IgD-negative memory B cell (primary cell): ENCODE measurements around the gene LPIN2. TPM values are rescaled to one million over a fixed set of nuclear protein-coding genes. Genes with fewer than 3 reads are reported as not detected.

Source experiments
- H3K27ac Mint-ChIP-seq, 3 donors: one replicate each; pipeline ENCODE4 v1.8.0; 2020 to 2022; ENCODE audit warnings: mild to moderate bottlenecking in 3 of 3, mixed read lengths in 3 of 3, moderate library complexity in 1 of 3
- H3K27me3 Mint-ChIP-seq: one replicate; pipeline ENCODE4 v1.8.0; 2021; ENCODE audit warnings: mixed read lengths
- H3K36me3 Mint-ChIP-seq: one replicate; pipeline ENCODE4 v1.8.0; 2020; ENCODE audit warnings: mild to moderate bottlenecking, mixed read lengths
- H3K4me1 Mint-ChIP-seq, 3 donors: one replicate each; pipeline ENCODE4 v1.8.0; 2020 to 2022; ENCODE audit warnings: mixed read lengths in 3 of 3, mild to moderate bottlenecking in 1 of 3
- H3K4me3 Mint-ChIP-seq, 4 donors: one replicate each; pipeline ENCODE4 v1.8.0; 2020 to 2022; ENCODE audit warnings: mild to moderate bottlenecking in 4 of 4, mixed read lengths in 4 of 4, moderate library complexity in 3 of 4
- H3K9me3 Mint-ChIP-seq, 3 donors: one replicate each; pipeline ENCODE4 v1.8.0; 2020 to 2021; ENCODE audit warnings: mixed read lengths in 3 of 3, mild to moderate bottlenecking in 1 of 3
- polyA plus RNA-seq: library from polyadenylated mRNA; unstranded; fragments of 300-500 nt; fragmentation: Illumina TruSeq; gene quantifications from one replicate; pipeline ENCODE4 v1.2.3, GENCODE V29; 2021

LPIN2 gene
- 8.8 TPM for polyA plus RNA-seq

- H3K4me1 Mint-ChIP-seq: peaks cover 40 to 52% (median 51%) of the 10 kb centered on the region in 3 donors
- H3K27me3 Mint-ChIP-seq: no peaks in the 10 kb centered on the region
- peaks cover 2% of the 10 kb centered on the region for H3K36me3 Mint-ChIP-seq
- peak within 1 kb of the TSS; percentile 95 to 96 (median 96) for H3K27ac Mint-ChIP-seq
- peak within 1 kb of the TSS; percentile 93 to 100 (median 96) for H3K4me3 Mint-ChIP-seq
- no peaks in the 10 kb centered on the region for H3K9me3 Mint-ChIP-seq
These were observed at the start of gene LPIN2 for GRCh38 chr18:3013024-3013804. Gene LPIN2, minus strand, starts transcription at chr18:3013144. Its CDS starts 52,304 bp downstream, at chr18:2960840.

GRCh38 chr18:3061581-3062312, 48.8 kb upstream of the LPIN2 start:
- peak overlapping the region; percentile 61 to 97 (median 89) for H3K27ac Mint-ChIP-seq
- H3K36me3 Mint-ChIP-seq: no peaks in the 10 kb centered on the region
- H3K9me3 Mint-ChIP-seq: no peaks in the 10 kb centered on the region
- H3K4me3 Mint-ChIP-seq: peak overlapping the region in 3 of 4 donors; percentile 33 to 72 (median 47)
- peaks cover 25 to 27% (median 27%) of the 10 kb centered on the region in 3 donors for H3K4me1 Mint-ChIP-seq
- H3K27me3 Mint-ChIP-seq: no peaks in the 10 kb centered on the region

GRCh38 chr18:3060667-3061580, 48.0 kb upstream of the LPIN2 start:
- Mint-ChIP-seq H3K36me3 (no peaks in the 10 kb centered on the region), H3K27me3 (no peaks in the 10 kb centered on the region), H3K9me3 (no peaks in the 10 kb centered on the region), H3K4me1 (peaks cover 25 to 27% (median 27%) of the 10 kb centered on the region in 3 donors), H3K4me3 (peak overlapping the region; percentile 30 to 72 (median 40)), H3K27ac (peak overlapping the region; percentile 61 to 97 (median 89))

GRCh38 chr18:3059272-3059671, 46.3 kb upstream of the LPIN2 start:
- Mint-ChIP-seq H3K4me3 (no peak overlapping the region), H3K27ac (peak overlapping the region in 2 of 3 donors; percentile 5 to 97), H3K4me1 (peaks cover 25 to 27% (median 27%) of the 10 kb centered on the region in 3 donors)

GRCh38 chr18:3058328-3059191, 45.6 kb upstream of the LPIN2 start:
- H3K27ac Mint-ChIP-seq: peak overlapping the region in 2 of 3 donors; percentile 11 to 41
- H3K4me1 Mint-ChIP-seq: peaks cover 25 to 27% (median 27%) of the 10 kb centered on the region in 3 donors
- peaks cover 5% of the 10 kb centered on the region for H3K27me3 Mint-ChIP-seq
- H3K9me3 Mint-ChIP-seq: peaks cover 0 to 3% (median under 1%) of the 10 kb centered on the region in 3 donors
- H3K36me3 Mint-ChIP-seq: no peaks in the 10 kb centered on the region
- no peak overlapping the region for H3K4me3 Mint-ChIP-seq

More at GRCh38 chr18:3059272-3059671, 46.3 kb upstream of the LPIN2 start:
- no peaks in the 10 kb centered on the region for H3K36me3 Mint-ChIP-seq
- peaks cover 0 to under 1% (median 0%) of the 10 kb centered on the region in 3 donors for H3K9me3 Mint-ChIP-seq
- peaks cover 2% of the 10 kb centered on the region for H3K27me3 Mint-ChIP-seq

- H3K36me3 Mint-ChIP-seq: peaks cover 2% of the 10 kb centered on the region
- peaks cover 12% of the 10 kb centered on the region for H3K27me3 Mint-ChIP-seq
- no peak overlapping the region for H3K4me3 Mint-ChIP-seq
- peak overlapping the region in 2 of 3 donors; percentile 59 to 88 for H3K27ac Mint-ChIP-seq
- peaks cover 0 to 6% (median 5%) of the 10 kb centered on the region in 3 donors for H3K9me3 Mint-ChIP-seq
- H3K4me1 Mint-ChIP-seq: peaks cover 21 to 24% (median 23%) of the 10 kb centered on the region in 3 donors
These were observed 44.6 kb upstream of the LPIN2 start for GRCh38 chr18:3057526-3057925.

GRCh38 chr18:3056311-3056710, 43.4 kb upstream of the LPIN2 start:
- H3K27me3 Mint-ChIP-seq: peaks cover 12% of the 10 kb centered on the region
- no peak overlapping the region for H3K27ac Mint-ChIP-seq
- no peak overlapping the region for H3K4me3 Mint-ChIP-seq
- peaks cover 0 to 6% (median 5%) of the 10 kb centered on the region in 3 donors for H3K9me3 Mint-ChIP-seq
- H3K4me1 Mint-ChIP-seq: peaks cover 12 to 17% (median 16%) of the 10 kb centered on the region in 3 donors
- H3K36me3 Mint-ChIP-seq: peaks cover 2% of the 10 kb centered on the region

GRCh38 chr18:3055816-3056215, 42.9 kb upstream of the LPIN2 start:
- H3K27ac Mint-ChIP-seq: no peak overlapping the region
- H3K36me3 Mint-ChIP-seq: peaks cover 2% of the 10 kb centered on the region
- no peak overlapping the region for H3K4me3 Mint-ChIP-seq
- H3K27me3 Mint-ChIP-seq: peaks cover 12% of the 10 kb centered on the region
- peaks cover 8 to 12% (median 12%) of the 10 kb centered on the region in 3 donors for H3K4me1 Mint-ChIP-seq
- peaks cover 0 to 6% (median 5%) of the 10 kb centered on the region in 3 donors for H3K9me3 Mint-ChIP-seq

- peaks cover 2% of the 10 kb centered on the region for H3K36me3 Mint-ChIP-seq
- peaks cover 5 to 7% (median 6%) of the 10 kb centered on the region in 3 donors for H3K4me1 Mint-ChIP-seq
- H3K27ac Mint-ChIP-seq: no peak overlapping the region
- peaks cover 0 to 6% (median 5%) of the 10 kb centered on the region in 3 donors for H3K9me3 Mint-ChIP-seq
- peaks cover 12% of the 10 kb centered on the region for H3K27me3 Mint-ChIP-seq
- H3K4me3 Mint-ChIP-seq: no peak overlapping the region
These were observed 42.3 kb upstream of the LPIN2 start for GRCh38 chr18:3055186-3055728.

GRCh38 chr18:3054780-3055179, 41.8 kb upstream of the LPIN2 start:
- Mint-ChIP-seq H3K4me1 (peaks cover 3 to 6% (median 6%) of the 10 kb centered on the region in 3 donors), H3K27me3 (peaks cover 12% of the 10 kb centered on the region), H3K36me3 (peaks cover 2% of the 10 kb centered on the region), H3K9me3 (peaks cover 0 to 6% (median 5%) of the 10 kb centered on the region in 3 donors), H3K27ac (no peak overlapping the region), H3K4me3 (no peak overlapping the region)

GRCh38 chr18:3054214-3054613, 41.3 kb upstream of the LPIN2 start:
- Mint-ChIP-seq H3K27ac (peak overlapping the region in 1 of 3 donors; percentile 32), H3K36me3 (peaks cover 2% of the 10 kb centered on the region), H3K27me3 (peaks cover 12% of the 10 kb centered on the region), H3K4me1 (peaks cover 0 to 5% (median 4%) of the 10 kb centered on the region in 3 donors), H3K9me3 (peaks cover 0 to 6% (median 5%) of the 10 kb centered on the region in 3 donors), H3K4me3 (no peak overlapping the region)

- peaks cover 2% of the 10 kb centered on the region for H3K36me3 Mint-ChIP-seq
- peaks cover 12% of the 10 kb centered on the region for H3K27me3 Mint-ChIP-seq
- H3K4me3 Mint-ChIP-seq: no peak overlapping the region
- peaks cover under 1 to 6% (median 5%) of the 10 kb centered on the region in 3 donors for H3K9me3 Mint-ChIP-seq
- H3K27ac Mint-ChIP-seq: no peak overlapping the region
- peaks cover 0 to 3% (median 0%) of the 10 kb centered on the region in 3 donors for H3K4me1 Mint-ChIP-seq
These were observed 40.1 kb upstream of the LPIN2 start for GRCh38 chr18:3053081-3053480.

GRCh38 chr18:3052411-3052758, 39.4 kb upstream of the LPIN2 start:
- Mint-ChIP-seq H3K36me3 (peaks cover 2% of the 10 kb centered on the region), H3K9me3 (peaks cover 2 to 6% (median 5%) of the 10 kb centered on the region in 3 donors), H3K27ac (no peak overlapping the region), H3K27me3 (peaks cover 12% of the 10 kb centered on the region), H3K4me1 (peaks cover 0 to 3% (median 0%) of the 10 kb centered on the region in 3 donors), H3K4me3 (no peak overlapping the region)
